Heart left ventricle (tissue), 16 donors: ENCODE results near the gene AKT2. TPM values are rescaled to one million over a fixed set of nuclear protein-coding genes. Genes with fewer than 3 reads are reported as not detected.
A peak's percentile ranks its signal among the peaks of the same experiment; 100 is the strongest.

Experiments
- ATAC-seq, 4 donors: fragments of 200-7000 bp; cut with Tn5 transposase; one replicate each; pipeline ENCODE4 v1.9.1; 2020 to 2022; ENCODE audit warnings: moderate library complexity in 4 of 4, mild to moderate bottlenecking in 3 of 4, moderate number of reproducible peaks in 1 of 4
- DNase-seq, 5 donors: peaks; one replicate each; pipeline ENCODE4 v3.0.0-alpha.2; 2020
- H3K27ac ChIP-seq, 12 donors: fragments of 200-600 bp; sonication (generic) in 4 of 12; one replicate each; pipeline versions ENCODE4 v1.5.0 to v1.8.0; 2016 to 2022; ENCODE audit warnings: mild to moderate bottlenecking in 2 of 12
- H3K27me3 ChIP-seq, 9 donors: fragments of 200-600 bp; sonication (generic) in 2 of 9; one replicate each; pipeline versions ENCODE4 v1.5.1 to v1.8.0; 2016 to 2022; ENCODE audit warnings: mild to moderate bottlenecking in 3 of 9
- H3K36me3 ChIP-seq, 9 donors: fragments of 200-600 bp; sonication (generic) in 2 of 9; one replicate each; pipeline versions ENCODE4 v1.5.0 to v1.8.0; 2018 to 2022; ENCODE audit warnings: mild to moderate bottlenecking in 2 of 9
- H3K4me1 ChIP-seq, 12 donors: fragments of 200-600 bp; sonication (generic) in 4 of 12; one replicate each; pipeline versions ENCODE4 v1.5.0 to v1.8.0; 2016 to 2022; ENCODE audit warnings: mild to moderate bottlenecking in 3 of 12
- H3K4me3 ChIP-seq, 12 donors: fragments of 200-600 bp; sonication (generic) in 4 of 12; one replicate each; pipeline versions ENCODE4 v1.5.0 to v1.8.0; 2017 to 2022; ENCODE audit warnings: mild to moderate bottlenecking in 9 of 12, moderate library complexity in 4 of 12
- H3K9me3 ChIP-seq, 12 donors: fragments of 200-600 bp; sonication (generic) in 4 of 12; one replicate each; pipeline versions ENCODE4 v1.5.0 to v1.8.0; 2016 to 2022; ENCODE audit warnings: mild to moderate bottlenecking in 1 of 12
- POLR2A ChIP-seq, 2 donors: fragments of 450-650 bp; IDR thresholded peaks; one replicate each; pipeline ENCODE4 v1.6.1; 2017; ENCODE audit warnings: antibody characterized with exemption in 2 of 2, mild to moderate bottlenecking in 2 of 2, moderate library complexity in 2 of 2
- WGBS, 4 donors: extraction: QIAGEN DNeasy Blood & Tissue Kit in 2 of 4; methylation state at CpG; one replicate each; pipeline versions ENCODE4 v1.1.5 to v1.1.7; 2013 to 2018; 5-methylcytosine and 5-hydroxymethylcytosine counted together
- intact Hi-C, 10 donors: fragments of 100-400 bp; cut with DNase I; formaldehyde crosslinking; loops; one replicate each; pipeline versions ENCODE4 v1.11.1 to v1.14.2; 2022
- polyA plus RNA-seq, 2 donors: library from polyadenylated mRNA; stranded (reverse); fragments of 200-250 nt; gene quantifications; one replicate each; pipeline ENCODE4 v1.2.3, GENCODE V29; 2013
- total RNA-seq, 9 donors: library from RNA; depleted of rRNA in 2 of 9; stranded (reverse); fragments of >200 nt in 2 of 9; fragmentation: NEBNext Ultra II Directional in 3 of 9; extraction: Animal tissue kit (Norgen Biotek cat#: 25700) in 3 of 9; gene quantifications; one replicate each; pipeline versions ENCODE4 v1.1.0 to v1.2.4, GENCODE V29; 2016 to 2023
- TF ChIP-seq, protein P1 (sequence below), 12 donors: fragments of 200-600 bp; sonication (generic) in 4 of 12; IDR thresholded peaks; one replicate each; pipeline versions ENCODE4 v1.5.0 to v1.8.0; 2018 to 2022; ENCODE audit warnings: antibody characterized with exemption in 12 of 12, mild to moderate bottlenecking in 5 of 12
- donor health status: ischemic (EF 13 %, LVEDD 7.1; RV severe dilation, severe dysfunction).
- donor health status: healthy with polysubstance abuse.
- donor health status: DM: no; HTN: yes; CAD: no.
- donor health status: DM: no; HTN: no; CAD: no.
- donor health status: ischemic (EF 25% LVEDD 6.9; RV normal size, moderate dysfunction).
- donor health status: ischemic (EF 25% LVEDD 5.7; RV mildly dilated, moderate dysfunction).
- donor health status: healthy.
- donor health status: DM: yes; HTN: yes; CAD: no.
- donor health status: ischemic (EF 35%, LVEDD 5.7; RV mildly dilated, moderate dysfunction).
- donor health status: nonischemic (EF 11% LVEDD 7.7; RV severe dilation, severe dysfunction).
- donor health status: DM: yes; HTN: yes; CAD: no.
- donor health status: PGD.
- donor health status: ischemic (EF 29% LVEDD 5.4; RV normal size, mild dysfunction).
- donor health status: nonischemic (EF 23%, LVEDD 6.1; RV moderate dilation, normal function).

Gene AKT2
- total and polyA plus RNA-seq, 11 donors = 71.0 to 132 (median 112) TPM

DNA sequence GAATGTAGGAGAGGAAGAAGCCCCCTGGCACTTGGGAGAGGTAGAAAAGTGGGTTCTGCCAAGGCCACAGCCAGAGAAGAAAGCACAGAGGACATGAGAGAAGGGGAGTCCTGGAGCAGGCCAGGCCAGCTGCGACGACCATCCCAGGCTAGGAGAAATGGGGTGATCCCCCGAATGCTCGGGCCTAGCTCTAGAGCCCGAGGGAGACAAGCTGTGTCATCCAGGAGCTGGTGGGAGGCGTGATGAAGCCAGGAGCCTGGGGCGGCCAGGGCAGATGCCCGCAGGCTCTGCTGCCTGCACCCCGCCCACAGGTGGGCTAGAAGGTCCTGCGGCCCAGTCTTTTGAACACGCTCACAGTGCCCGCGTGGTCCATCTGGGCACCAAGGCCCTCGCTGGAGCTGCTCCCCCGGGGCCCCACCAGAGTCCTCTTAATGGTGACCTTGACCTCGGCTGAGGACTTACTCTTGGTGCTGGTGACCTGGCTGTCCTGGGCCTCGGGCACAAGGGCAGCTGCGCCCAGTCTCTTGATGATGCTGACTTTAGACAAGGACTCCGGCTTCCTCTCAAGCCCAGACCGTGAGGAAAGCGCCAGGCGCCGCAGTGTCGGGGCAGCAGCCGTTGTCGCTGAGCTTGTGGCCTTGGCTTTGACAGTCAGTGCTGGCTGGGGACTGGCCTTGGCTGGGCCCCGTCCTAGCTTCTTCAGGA is 36.6 kb upstream of the AKT2 start:
- ATAC-seq (peak in 1 of 4 donors; percentile 11), DNase-seq (no peak)
- no peaks in the 10 kb centered on the region for H3K4me1 ChIP-seq
- TF ChIP-seq, protein P1, sequence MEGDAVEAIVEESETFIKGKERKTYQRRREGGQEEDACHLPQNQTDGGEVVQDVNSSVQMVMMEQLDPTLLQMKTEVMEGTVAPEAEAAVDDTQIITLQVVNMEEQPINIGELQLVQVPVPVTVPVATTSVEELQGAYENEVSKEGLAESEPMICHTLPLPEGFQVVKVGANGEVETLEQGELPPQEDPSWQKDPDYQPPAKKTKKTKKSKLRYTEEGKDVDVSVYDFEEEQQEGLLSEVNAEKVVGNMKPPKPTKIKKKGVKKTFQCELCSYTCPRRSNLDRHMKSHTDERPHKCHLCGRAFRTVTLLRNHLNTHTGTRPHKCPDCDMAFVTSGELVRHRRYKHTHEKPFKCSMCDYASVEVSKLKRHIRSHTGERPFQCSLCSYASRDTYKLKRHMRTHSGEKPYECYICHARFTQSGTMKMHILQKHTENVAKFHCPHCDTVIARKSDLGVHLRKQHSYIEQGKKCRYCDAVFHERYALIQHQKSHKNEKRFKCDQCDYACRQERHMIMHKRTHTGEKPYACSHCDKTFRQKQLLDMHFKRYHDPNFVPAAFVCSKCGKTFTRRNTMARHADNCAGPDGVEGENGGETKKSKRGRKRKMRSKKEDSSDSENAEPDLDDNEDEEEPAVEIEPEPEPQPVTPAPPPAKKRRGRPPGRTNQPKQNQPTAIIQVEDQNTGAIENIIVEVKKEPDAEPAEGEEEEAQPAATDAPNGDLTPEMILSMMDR (IDR thresholded peaks at IDR 0.05) = no peak
- TF ChIP-seq POLR2A (IDR thresholded peaks at IDR 0.05) = no peak
- intact Hi-C loops = no loop called here
- H3K4me3 ChIP-seq = no peak overlapping the region
- peaks cover 4 to 87% (median 72%) of the 10 kb centered on the region in 9 donors for H3K36me3 ChIP-seq
- no peak overlapping the region for H3K27ac ChIP-seq
- no peaks in the 10 kb centered on the region for H3K27me3 ChIP-seq
- no peaks in the 10 kb centered on the region for H3K9me3 ChIP-seq
- 89 to 95% (median 94%) methylated on average over 18 to 27 of the region's 27 CpGs for WGBS, 4 donors

DNA sequence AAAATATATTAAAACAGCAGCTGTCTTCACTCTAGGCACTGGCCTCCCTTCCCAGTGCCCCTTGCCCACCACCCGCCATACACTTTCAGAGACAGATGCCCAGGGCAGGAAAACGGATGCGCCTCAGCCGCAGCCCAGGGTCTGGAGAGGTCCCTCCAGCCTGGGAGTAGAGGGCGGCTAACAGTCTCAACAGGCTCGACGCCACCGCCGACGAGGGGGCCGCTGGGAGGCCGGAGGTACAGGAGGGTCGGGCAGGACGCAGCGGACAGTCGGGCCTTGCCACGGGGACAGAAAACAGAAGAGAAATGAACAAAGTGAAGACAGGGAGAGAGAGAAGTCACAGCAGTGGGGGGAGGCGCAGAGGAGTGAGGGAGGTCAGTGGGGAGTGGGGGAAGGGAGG is 35.9 kb upstream of the AKT2 start:
- intact Hi-C loops = no loop called here
- 94 to 96% (median 96%) methylated on average over 18 of the region's 18 CpGs for WGBS, 4 donors
- Histone ChIP-seq H3K36me3 (peaks cover 4 to 81% (median 66%) of the 10 kb centered on the region in 9 donors), H3K27me3 (no peaks in the 10 kb centered on the region), H3K9me3 (no peaks in the 10 kb centered on the region), H3K4me1 (peaks cover 0 to under 1% (median 0%) of the 10 kb centered on the region in 12 donors), H3K27ac (no peak overlapping the region), H3K4me3 (no peak overlapping the region)
- ATAC-seq = no peak
- TF ChIP-seq, protein P1 (IDR thresholded peaks at IDR 0.05) = no peak
- no peak for TF ChIP-seq POLR2A (IDR thresholded peaks at IDR 0.05)
- DNase-seq = no peak

DNA sequence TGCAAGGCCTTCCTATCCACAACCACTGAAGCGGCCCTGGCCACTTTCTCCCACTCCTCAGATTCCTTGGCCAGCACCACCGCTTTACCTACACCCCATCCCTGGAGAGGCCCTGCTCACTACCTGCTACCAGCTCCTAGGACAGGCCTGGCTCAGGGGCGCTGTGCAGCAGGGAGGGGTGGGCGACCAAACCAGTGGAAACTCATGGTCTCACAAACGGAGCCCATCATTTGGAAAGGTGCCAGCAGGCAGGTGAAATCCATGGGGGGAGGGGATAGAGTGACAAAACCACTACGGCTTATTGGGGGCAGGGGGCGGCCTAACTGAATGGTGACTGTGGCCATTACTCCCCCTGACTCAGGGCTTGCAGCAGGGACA is 35.4 kb upstream of the AKT2 start:
- intact Hi-C loops = no loop called here

GRCh38 chr19:40317338-40317737 is 32.2 kb upstream of the AKT2 start:
- no peak for DNase-seq
- H3K27ac ChIP-seq = no peak overlapping the region
- H3K9me3 ChIP-seq = no peaks in the 10 kb centered on the region
- intact Hi-C loops = no loop called here
- peaks cover 0 to 9% (median 0%) of the 10 kb centered on the region in 12 donors for H3K4me1 ChIP-seq
- H3K36me3 ChIP-seq = peaks cover 4 to 44% (median 28%) of the 10 kb centered on the region in 9 donors
- WGBS, 4 donors = 79 to 81% (median 81%) methylated on average over 7 of the region's 7 CpGs
- no peak for ATAC-seq
- no peak overlapping the region for H3K4me3 ChIP-seq
- H3K27me3 ChIP-seq = no peaks in the 10 kb centered on the region
- TF ChIP-seq POLR2A (IDR thresholded peaks at IDR 0.05) = no peak
- TF ChIP-seq, protein P1 (IDR thresholded peaks at IDR 0.05) = no peak

More for the DNA sequence above, 35.4 kb upstream of the AKT2 start:
- no peak for DNase-seq
- TF ChIP-seq, protein P1 (IDR thresholded peaks at IDR 0.05) = no peak
- no peak for TF ChIP-seq POLR2A (IDR thresholded peaks at IDR 0.05)
- H3K36me3 ChIP-seq = peaks cover 4 to 76% (median 61%) of the 10 kb centered on the region in 9 donors
- WGBS, 4 donors = 79 to 90% (median 87%) methylated on average over 7 of the region's 7 CpGs
- no peak for ATAC-seq
- no peak overlapping the region for H3K27ac ChIP-seq
- H3K27me3 ChIP-seq = no peaks in the 10 kb centered on the region
- H3K4me3 ChIP-seq = no peak overlapping the region
- H3K4me1 ChIP-seq = peaks cover 0 to 5% (median 0%) of the 10 kb centered on the region in 12 donors
- no peaks in the 10 kb centered on the region for H3K9me3 ChIP-seq
